GM12865 (cell line): Measurements from ENCODE around the gene TBC1D3I.
"Not testable (repeated sequence)": the region's sequence is repeated elsewhere in the genome, so short reads cannot be mapped to it uniquely, and the experiment has no call there.

Experiments used
- DNase-seq: peaks from one replicate; pipeline ENCODE4 v3.0.0; 2010; ENCODE audit warnings: low read depth
- H3K4me3 ChIP-seq: 2 replicates; pipeline ENCODE4 v1.5.1; 2011; ENCODE audit warnings: mild to moderate bottlenecking, low read depth, low read length, control low read depth
- CTCF ChIP-seq: IDR thresholded peaks from 2 replicates; pipeline ENCODE4 v1.5.1; 2011; ENCODE audit warnings: low read length, control low read depth, low read depth, inconsistent platforms; ENCODE audit not compliant: insufficient read depth; ENCODE audit errors: missing control alignments

The TBC1D3I gene

GRCh38 chr17:36213695-36214094 is 50.7 kb downstream of the TBC1D3I start:
- no peak for DNase-seq
- TF ChIP-seq CTCF: no peak
- no peak overlapping the region for H3K4me3 ChIP-seq

- DNase-seq: no peak
- TF ChIP-seq CTCF: no peak
- no peak overlapping the region for H3K4me3 ChIP-seq
Observed at GRCh38 chr17:36212966-36213365, 51.4 kb downstream of the TBC1D3I start.

DNA sequence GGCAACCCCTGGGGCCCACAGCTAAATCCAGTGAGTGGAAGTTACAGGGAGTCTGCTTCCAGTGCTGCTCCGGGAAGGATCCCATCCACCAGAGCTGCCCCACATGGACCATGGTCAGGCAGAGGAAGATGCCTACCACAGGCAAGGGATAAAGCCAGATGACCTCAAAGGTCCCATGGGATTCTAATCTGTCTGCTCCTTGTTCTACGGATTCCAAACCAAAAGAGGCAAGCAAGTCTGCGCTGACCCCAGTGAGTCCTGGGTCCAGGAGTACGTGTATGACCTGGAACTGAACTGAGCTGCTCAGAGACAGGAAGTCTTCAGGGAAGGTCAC is 52.1 kb downstream of the TBC1D3I start:
- H3K4me3 ChIP-seq: no peak overlapping the region
- DNase-seq: no peak
- TF ChIP-seq CTCF: no peak

- 0 out of 2 replicates have a peak overlapping the region, but pooled peaks have one; percentile 8 for H3K4me3 ChIP-seq
- DNase-seq: not testable (repeated sequence)
Observed at GRCh38 chr17:36211484-36212271, 52.7 kb downstream of the TBC1D3I start.

DNA sequence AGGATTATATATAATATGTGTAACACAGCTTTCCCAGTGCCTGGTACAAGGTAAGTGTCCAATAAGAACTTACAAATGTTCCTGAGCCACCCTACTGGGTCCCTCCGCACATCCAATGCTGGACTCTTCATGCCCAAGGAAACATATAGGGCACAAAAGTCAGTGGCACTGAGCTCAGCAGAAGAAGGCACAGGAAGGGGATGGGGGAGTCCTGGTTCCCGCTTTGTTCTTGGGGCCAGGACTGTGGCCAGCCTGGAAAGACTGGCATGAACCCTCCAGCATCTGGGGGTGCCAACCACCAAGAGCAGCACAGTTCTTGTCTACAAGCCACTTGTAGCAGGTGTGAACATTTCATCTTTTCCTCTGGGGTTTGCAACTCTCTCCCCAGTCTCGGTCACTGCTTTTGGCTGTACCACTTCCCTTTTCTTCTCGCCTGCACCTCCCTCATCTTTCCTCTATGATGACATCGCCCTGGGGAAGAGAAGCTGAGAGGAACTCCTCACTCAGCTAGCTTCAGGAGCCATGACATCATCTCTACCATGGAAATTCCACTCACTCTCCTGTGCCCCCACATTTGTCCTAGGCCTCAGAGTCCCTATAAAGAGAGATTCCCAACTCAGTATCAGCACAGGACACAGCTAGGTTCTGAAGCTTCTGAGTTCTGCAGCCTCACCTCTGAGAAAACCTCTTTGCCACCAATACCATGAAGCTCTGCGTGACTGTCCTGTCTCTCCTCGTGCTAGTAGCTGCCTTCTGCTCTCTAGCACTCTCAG is 53.7 kb downstream of the TBC1D3I start, which contains the start of gene CCL4L2:
Gene CCL4L2 (plus strand): TSS at position 625 of the 773 bp plus-strand sequence.
- DNase-seq: peak; percentile 68
- 0 out of 2 replicates have a peak within 1 kb of the TSS, but pooled peaks have one; percentile 8 for H3K4me3 ChIP-seq

- no peak for TF ChIP-seq CTCF
- H3K4me3 ChIP-seq: no peak overlapping the region
- DNase-seq: no peak
Observed at GRCh38 chr17:36209575-36209974, 54.8 kb downstream of the TBC1D3I start.

GRCh38 chr17:36207383-36207782 is 57.0 kb downstream of the TBC1D3I start:
- not testable (repeated sequence) for H3K4me3 ChIP-seq, DNase-seq

DNA sequence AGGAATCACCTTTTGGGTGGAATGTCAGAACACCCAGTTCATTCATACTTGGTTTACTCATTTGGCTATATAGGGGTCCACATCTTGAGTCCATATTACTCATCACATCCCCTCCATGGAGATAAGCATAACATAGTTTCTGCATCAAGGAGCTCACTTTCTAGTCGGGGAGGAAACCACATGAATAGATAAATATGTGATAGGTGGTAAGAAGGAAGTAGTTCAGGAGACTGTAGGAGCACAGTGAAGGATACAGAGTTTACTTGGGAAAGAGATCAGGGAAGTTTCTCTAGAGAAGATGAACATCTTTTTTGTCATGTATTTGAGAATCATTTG is 57.9 kb downstream of the TBC1D3I start:
- peak; percentile 68 for DNase-seq
- H3K4me3 ChIP-seq: not testable (repeated sequence)
